ENCODE results near the gene NUP188.

Gene NUP188

DNA sequence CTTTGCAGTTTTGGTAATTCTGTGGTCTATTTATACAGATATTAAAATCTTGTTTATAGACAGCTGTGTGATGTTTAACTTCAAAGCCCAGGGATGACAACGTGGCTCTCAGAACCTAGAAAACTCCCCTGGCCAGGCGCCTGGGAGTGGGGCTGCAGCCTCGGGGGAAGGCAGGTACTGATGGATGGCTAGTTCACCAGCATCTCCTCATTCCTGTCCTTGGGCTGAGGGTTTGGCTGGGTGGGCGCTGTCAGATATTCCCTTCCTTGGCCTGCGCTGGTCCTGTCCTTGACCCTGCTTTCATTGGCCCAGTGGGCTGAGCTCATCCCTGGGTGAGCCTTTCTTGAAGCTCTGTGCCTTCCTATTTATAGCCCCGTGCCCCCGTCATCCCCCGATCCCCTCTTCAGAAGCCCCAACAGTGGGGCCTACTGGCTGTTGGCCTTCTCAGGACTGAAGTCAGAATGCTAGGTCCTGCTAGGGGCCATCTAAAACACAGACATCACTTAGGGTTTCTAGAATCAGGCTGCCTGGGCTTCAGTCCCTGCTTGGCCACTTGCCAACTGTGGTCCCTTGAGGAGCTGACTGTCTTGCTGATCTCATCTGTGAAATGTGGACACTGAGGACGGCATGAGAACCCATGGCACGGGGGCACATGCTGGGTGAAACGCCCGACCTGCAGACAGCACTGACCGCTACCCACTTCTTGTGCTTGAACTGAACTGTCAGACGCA lies 59.7 kb downstream of the NUP188 start:
- no peak for DNase-seq

DNA sequence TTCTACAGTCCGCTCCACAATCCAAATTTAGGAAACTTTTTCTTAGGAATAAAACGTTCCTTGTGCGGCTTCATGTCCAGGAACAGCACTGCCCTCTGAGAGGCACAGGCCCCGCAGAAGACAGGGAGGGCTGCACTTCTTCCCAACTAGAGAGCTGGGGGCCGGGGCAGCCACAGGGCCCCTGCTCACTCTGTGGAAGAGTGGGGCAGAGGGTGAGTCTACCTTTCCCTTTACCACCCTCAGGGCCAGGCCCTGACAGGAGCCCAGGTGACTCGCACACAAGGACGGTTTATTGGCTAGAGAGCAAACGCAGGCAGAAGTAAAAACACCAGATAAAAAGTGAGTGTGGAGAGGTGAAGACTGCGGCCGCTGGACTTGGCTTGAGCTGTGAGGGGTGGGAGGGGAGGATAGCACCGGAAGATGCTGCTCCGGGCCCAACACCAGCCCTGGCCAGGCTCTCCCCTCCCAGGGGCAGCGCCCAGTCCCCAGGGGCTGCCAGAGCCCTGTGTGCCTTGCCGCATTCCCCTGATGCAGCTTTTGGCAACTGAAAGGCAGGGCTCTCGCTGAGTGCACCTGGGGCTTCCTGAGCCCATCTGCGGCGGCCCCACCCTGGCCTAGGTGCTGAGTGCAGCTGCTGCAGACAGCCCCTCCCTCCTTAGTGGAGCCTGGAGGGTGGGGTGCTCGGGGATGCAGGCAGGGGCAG lies 60.4 kb downstream of the NUP188 start:
- no peak for DNase-seq

DNA sequence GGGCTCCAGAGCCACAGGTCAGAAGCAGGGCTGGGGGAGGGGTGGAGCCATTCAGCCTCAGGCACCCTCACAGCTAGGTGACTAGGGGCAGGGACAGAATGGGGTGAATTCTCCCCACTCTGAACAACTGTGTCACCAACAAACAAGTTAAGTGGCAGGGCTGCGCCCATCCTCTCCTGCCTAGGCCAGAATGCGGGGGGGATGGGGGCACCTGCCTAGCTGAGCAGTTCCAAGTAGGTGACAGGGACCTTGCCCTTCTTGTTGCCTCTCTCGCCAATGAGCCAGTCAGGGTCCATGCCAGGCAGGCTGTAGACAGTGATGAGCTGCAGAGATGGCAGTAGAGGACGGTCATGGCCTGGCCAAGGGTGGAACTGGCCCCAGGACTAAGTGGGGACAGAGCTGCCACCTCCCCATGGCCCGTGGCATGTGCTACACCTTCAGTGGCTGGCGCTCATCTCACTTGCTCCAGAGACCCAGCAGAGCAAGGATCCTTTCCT lies 61.0 kb downstream of the NUP188 start:
- no peak for DNase-seq

DNA sequence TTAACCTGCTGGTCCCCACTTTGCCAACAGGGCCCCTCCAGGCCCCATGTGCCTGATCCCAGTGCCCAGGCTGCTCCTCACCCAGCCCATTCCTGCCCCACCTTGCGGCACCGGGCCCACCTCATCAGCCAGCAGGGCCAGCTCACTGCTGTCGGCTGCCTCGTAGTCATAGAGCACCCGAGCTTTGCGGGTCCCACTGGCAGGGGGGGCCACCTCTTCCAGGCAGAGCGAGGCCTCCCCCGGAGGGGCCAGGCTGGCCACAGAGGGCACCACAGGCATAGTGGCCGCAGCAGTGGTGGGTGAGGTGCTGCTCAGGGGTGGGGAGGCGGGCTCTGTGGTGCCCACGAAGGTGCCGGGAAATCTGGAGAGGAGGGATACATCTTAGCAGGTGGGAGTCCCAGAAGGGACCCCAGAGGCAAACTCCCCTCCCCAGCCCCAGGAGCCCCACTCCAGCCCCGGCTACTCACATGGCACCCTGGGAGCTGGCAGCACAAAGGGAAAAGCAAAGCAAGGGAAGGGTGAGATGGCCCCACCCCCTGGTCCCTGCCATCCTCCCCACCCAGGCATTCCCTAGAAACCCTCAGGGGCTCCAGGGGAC lies 61.6 kb downstream of the NUP188 start:
- DNase-seq = no peak

DNA sequence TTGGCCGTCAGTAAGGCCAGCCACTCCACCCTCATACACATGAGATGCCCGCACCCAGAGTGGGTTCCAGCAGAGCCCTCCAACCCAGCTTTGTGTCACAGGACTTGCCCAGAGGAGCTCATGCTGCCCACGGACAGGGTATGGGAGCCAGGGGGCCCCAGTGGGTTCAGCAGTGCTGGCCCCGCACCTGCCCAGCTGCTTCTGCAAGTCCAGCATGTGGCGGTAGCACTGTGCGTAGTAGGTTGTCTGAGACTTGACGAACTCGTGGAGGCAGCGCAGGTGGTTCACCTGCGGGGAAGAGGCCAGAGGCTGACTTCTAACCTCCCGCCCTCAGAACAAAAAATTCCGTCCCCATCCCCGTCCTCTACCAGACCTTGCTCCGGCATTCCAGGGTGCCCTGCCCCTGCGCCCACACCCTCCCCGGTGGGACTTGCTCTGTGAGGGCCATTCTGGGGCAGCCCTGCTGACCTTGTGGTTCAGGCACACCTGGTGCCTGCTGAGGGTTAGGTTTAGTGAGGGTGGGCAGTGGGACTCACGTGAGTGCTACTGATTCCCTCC lies 62.2 kb downstream of the NUP188 start:
- no peak for DNase-seq

DNA sequence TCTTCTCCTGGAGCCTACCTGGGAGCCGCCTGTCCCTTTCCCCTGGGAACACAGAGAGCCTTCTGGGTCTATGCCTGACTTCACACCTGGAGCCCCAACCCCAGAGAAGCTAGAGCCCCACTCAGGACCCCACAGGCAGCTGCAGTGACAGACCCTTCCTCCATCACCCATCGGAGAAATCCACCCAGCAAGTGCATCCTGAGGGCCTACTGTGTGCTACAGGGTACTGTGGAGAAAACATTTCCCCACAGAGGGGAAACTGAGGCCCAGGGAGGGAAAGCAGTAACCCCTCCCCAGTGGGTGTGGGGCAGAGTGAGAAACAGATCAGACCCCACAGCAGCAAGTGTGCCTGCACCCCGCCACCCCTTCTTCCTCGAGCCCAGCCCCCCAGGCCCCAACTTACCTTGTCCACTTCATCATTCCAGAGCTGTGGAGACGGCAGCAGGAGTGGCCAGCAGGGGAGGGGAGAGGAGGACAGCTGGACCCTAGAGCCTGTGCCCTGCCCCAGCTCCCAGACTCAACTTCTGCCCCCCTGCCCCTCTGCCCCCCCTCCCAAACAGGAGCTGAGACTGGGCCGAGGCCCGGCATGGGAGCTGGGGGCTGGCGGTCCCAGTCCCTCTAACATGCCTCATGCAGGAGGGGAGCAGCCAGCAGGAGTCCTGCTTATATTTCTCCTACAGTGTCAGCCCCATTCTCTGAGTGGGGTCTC lies 62.9 kb downstream of the NUP188 start:
- no peak for DNase-seq

DNA sequence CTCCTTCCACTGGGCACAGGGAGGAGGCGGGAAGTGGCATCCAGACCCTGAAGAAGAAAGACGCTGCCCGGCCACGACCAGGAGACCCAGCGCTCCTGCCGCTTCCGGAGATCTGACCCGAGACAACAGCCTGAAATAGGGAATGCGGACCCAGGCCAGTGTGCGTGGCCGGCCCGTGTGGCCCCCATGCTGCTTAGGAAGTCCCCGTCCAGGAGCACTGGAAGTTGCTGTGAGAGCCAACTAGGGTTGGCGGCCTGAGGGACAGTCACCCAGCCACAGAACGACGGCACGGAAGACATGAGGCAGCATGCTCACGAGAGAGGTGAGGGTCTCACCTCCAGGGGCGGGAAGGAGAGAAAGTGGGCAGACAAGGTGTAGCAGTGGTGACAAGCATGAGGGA lies 63.7 kb downstream of the NUP188 start:
- no peak for DNase-seq

DNA sequence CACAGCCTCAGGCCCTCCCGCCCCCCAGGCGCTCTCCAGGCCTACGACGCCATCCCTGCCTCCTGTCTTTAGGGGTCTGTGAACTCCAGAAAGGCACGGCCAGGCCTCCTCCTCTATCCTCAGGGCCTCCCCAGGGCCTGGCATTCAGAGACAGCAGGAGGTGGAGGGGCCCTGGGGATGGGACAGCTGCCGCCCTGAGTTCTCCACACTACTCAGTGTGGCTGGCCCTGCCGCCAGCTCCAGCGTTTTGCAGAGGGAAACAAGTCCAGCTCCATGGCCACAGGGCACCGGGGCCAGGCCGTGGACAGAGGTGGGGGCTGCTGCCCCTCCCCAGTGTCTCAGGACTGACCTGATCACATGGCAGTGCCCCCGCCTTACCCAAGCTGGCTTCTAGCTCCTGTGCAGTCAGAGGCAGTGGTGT lies 64.3 kb downstream of the NUP188 start:
- DNase-seq = no peak

DNA sequence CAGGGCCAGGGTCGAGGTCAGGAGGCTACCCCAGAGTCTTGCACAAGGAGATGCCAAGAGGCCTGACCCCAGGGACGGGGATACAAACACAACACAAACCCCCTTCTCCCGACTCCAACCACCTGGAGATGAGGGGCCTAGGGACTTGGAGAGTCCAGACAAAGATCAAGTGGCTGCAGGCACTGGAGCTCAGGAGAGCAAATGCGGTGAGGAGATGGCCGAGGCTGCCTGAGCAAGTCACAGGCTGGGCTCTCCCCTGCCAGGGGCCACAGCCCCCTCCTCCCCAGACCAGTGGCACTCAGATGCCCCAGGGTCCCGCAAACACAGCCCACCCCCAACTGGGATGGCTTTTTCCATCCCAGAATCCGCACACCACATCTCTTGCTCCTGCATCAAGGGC lies 64.8 kb downstream of the NUP188 start:
- DNase-seq = no peak

DNA sequence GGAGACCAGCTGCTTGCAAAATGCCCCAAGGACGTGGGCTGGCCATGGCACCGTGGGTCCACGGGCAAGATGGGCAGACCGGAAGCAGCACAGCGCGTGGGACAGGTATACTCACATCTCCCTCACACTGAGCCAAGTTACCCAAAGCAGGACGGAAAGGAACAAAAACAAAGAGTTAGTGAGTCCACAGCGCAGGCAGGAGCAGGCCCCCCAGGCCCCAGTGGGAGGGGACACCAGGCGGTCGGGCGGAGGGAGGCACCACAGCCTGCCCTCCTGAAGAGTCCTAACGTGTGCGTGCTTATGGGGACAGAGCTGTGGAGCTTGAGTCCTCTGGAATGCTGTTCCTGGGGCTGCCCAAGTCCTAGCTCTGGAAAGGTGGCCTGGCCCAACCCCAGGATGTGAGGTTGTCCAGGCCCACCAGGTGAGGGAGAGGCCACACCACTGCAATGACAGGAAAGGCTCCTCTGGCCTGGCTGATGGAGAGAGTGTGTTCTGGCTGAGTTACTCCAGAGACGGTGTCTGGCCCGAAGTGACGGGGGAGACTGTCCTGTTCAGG lies 65.5 kb downstream of the NUP188 start:
- DNase-seq = no peak

DNA sequence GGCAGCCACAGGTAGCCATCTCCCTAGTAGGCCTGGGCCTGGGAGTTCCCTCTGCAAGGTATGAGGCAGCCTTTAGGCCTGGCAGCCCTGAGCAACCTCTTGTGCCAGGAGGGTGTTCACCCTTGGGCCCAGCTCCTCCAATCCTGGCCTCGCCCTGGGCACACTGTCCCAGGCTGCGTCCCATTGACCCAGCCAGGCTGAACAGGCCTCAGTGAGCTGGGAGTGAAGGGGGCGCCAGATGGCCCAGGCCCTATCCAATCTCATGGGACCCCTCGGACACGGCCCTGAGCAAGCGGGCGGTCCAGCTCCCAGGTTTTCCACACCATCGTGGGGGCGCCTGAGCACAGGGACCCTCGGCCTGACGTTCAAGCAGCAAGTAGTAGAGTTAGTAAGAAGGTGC lies 66.2 kb downstream of the NUP188 start:
- DNase-seq = no peak

DNA sequence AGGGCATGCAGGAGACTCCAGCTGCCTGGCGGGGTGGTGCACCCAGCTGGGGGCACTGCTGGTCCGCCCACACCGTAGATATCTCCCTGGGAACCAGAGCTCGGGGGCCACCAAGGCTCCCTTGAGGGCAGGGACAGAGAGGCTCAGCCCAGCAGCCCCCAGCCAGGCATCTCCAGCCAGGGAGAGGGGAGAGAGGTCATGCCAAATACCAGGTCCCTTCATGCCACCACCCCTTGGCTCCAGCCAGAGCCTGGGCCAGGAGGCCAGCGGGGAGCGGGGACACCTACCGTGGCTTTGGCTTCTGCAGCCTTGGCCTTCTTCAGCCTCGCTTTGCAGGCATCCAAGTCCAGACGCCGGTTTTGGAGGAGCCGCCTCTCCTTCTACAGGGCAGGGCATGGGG lies 66.6 kb downstream of the NUP188 start:
- DNase-seq = no peak

DNA sequence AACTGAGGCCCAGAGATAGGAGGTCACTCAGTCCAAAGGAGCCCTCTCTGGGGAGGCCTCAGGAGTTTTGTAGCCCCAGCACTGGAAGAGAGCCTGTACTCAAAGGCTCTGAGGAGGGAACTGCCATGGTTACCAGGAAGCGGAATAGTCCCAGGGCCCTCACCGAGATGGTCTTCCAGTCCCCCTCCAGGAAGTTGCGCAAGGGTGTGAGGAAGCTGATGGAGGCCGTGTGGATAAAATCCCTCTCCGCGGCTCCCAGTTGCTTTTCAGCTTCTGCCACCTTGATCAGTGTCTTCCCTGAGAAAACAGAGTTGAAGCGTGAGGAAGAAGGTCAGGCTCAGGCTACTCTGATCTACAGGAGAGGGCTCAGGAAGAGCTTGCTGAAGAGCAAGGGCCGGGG lies 67.1 kb downstream of the NUP188 start:
- no peak for DNase-seq

DNA sequence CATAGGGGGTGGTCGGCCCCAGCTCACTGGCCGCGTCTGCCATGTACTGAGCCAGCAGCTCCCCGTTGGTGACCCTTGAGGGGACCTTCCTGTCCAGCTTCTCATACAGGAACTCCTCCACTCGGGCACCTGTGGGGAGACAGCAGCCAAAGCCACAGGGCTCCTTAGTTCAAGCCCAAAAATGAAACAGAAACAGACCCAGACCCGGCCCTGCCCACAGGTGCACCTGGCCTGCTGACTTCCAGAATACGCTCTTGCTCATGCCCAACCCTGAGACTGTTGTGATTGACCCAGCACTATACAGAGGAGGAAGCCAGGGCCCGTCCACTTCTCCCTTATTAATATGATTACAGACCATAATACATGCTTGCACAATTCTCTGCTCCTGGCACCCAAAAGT lies 73.6 kb downstream of the NUP188 start:
- no peak for DNase-seq

DNA sequence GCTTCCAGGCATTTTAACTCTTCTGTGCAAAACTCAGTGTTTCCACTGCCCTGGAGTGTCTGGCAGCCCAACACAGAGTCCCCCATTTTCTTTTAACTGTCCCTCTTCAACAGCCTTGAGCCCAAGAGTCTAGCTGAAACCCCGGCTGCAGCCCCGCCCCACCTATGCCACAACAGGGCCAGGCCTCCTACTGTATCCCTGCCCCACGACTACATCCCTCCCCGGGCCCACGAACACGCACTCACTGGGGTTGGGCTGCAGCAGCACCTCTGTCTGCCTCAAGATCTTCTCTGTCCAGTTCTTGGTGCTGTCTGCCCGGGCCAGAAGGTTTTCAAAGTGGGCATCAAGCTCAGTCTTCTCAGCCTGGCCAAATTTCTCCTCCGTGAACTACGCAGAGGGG lies 74.5 kb downstream of the NUP188 start:
- DNase-seq = no peak

DNA sequence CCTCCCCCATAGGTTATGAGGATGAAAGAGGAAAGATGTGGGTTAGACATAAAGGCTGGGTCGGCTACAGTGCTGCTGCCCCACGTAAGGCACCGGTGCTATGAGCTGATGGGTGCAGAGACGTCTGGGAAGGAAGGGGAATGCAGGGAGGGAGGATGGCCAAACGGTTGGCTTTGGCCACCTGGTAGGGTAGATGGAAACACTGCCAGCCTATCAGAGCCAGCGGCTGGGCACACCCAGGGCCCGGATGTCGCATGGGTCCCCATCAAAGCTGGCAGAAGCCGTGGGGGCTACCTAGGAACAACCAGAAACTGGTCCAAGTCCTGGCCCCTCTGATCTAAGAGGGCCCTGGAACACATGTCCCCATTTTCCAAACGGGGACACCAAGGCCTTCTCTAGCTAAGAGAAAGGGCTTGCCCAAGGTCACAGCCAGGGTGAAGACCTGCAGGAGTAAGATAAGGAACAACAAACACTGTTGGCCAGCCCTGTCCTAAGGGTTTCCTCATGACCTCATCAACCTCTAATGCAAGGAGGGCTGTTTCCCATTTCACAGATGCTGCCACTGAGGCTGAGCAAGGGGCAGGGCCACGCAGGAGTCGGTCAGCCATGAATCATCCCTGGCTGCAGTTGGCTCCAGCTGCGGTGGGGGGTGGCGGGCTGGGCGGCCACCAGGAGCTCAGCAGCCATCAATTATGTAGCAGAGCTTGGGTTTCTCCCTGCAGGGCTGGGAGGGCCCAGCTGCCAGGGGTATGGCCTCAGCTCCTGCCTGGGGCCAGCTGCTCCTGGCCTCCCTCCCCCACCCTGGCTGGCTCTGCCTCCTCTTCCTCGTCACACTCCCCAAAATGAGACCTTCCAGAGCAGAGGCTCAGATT lies 75.8 kb downstream of the NUP188 start:
- no peak for DNase-seq

DNA sequence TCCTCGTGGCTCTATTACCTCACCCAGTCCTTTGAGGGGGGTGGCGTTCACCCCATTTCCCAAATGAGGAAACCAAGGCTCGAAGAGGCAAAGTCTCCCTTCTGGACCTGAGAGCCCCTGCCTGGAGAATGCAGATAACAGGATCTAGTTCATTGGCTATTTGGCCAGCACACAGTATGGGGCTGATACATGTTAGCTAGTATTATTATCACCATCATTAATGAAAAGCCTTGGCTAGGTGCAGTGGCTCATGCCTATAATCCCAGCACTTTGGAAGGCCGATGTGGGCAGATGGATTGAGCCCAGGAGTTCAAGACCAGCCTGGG lies 76.4 kb downstream of the NUP188 start:
- no peak for DNase-seq

DNA sequence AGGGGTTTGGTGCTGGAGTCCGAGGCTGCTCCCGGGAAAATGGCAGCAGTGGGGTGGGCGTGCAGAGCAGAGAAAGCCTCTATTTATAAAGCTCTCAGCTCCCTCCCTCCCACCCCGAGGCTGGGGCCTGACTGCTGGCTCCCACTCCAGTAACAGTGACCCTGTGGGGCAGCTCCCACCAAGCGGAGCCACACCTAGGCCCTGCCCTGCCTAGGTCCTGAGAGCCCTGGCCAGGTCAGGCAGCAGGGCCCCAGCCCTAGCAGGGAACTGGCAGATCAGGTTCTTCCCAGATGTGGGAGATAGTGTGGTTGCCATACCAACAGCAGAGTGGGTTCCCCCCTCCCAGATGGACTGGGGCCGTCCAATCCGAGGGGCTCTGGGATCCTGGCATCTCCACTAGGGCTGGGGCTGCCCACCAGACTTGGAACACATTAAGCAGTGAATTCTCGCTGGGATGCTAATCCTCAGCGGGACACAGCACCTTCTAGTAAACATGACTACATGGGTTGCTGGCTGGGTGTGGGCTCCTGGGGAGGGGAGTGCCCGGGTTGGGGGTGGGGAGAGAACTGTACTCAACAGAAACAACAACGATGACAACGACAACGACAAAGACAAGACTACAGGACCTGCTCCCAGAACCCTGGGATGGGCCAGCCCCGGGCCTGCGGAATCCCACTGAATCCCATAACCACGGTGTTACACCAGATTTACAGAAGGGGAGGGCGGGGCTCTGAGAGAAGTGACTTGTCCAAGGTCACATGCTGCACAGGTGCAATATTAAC lies 79.1 kb downstream of the NUP188 start:
- no peak for DNase-seq

DNA sequence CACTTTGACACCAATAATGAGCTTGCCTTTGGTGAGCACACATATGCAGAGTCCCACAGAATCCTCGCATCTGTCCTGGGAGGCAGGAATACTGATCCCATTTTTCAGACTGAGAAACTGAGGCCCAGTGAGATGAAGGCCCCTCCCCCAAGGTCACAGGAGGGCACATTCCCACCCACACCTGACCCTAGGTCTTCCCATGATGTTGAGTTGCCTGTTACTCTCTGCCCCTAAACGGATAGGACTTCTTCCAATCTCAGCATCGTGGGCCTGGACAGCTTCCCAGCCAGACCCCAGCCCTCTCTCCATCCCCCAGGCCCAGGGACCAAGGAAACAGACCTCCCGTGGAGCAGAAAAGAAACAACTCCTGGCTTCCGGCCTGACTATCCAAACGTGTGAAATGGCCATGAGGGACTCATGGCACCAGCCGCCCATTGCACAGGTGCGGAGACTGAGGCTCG lies 79.8 kb downstream of the NUP188 start:
- DNase-seq = no peak

DNA sequence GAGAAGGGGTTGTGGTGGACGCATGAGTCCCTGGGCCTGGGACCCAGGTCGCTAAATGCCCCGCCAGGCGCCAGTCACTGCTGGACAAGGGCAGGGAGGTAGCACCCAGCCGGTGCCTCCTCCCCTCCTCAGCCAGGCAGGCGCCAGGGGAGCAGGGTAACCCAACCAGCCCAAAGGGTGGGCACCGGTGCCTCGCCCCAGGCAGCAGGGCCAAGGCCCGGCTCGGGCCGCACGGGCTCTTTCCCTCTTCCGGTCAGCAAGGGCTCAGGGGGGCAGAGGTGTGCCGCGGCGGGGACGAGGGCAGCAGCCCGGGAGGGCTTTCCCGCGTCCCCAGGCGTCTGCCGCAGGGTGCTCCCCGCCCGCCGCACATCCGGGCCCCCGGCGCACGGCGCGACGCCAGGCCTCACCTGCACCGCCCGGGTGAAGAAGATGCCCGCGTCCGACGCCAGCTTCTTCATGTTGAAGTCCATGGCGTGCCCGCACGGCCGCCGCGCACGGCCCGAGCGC lies 80.2 kb downstream of the NUP188 start:
- peak; percentile 41 for DNase-seq

All from DMS153 (cell line).